COR-L47 (cell line): Measurements from ENCODE around the gene XIRP2.
A peak's percentile ranks its signal among the peaks of the same experiment; 100 is the strongest.

ENCODE experiments used
- DNase-seq: peaks from one replicate; lab custom pipeline; 2025; lab: John Stamatoyannopoulos, UW

Gene XIRP2

GRCh38 chr2:167292430-167293171 lies 404.3 kb downstream of the XIRP2 start, which contains the start of gene B3GALT1:
B3GALT1 (plus strand) TSS chr2:167293001.
- peak; percentile 91 for DNase-seq

- DNase-seq, result peak; percentile 23
Measured at GRCh38 chr2:167293172-167293781, 405.0 kb downstream of the XIRP2 start.

GRCh38 chr2:167293943-167294775 lies 405.9 kb downstream of the XIRP2 start:
- DNase-seq, result peak; percentile 9

GRCh38 chr2:167294776-167295140 lies 406.5 kb downstream of the XIRP2 start:
- no peak for DNase-seq

GRCh38 chr2:167297292-167297691 lies 409.0 kb downstream of the XIRP2 start:
- no peak for DNase-seq

- no peak for DNase-seq
Measured at GRCh38 chr2:167298017-167298416, 409.7 kb downstream of the XIRP2 start.
